SK-N-SH treated with all-trans-retinoic acid at 6 μM for 48 hours (cell line): ENCODE measurements around the gene TNNI3.

Experiments used
- ATAC-seq: fragments of 200-7000 bp; cut with Tn5 transposase; 3 replicates; pipeline ENCODE4 v1.9.1; 2020; ENCODE audit warnings: mild to moderate bottlenecking, moderate library complexity
- ARNTL ChIP-seq: fragments of 450-650 bp; formaldehyde crosslinking; IDR thresholded peaks from 2 replicates; pipeline ENCODE4 v1.5.0; 2020; ENCODE audit warnings: low read depth, mild to moderate bottlenecking, moderate library complexity, borderline replicate concordance
- BACH2 ChIP-seq: fragments of 250-450 bp; sonication (Bioruptor Pico); IDR thresholded peaks from 2 replicates; pipeline ENCODE4 v1.9.0; 2021; ENCODE audit warnings: mild to moderate bottlenecking, borderline replicate concordance
- CSDC2 ChIP-seq: fragments of 250-450 bp; sonication (Bioruptor Pico); IDR thresholded peaks from 2 replicates; pipeline ENCODE4 v1.5.0; 2020; ENCODE audit warnings: mild to moderate bottlenecking, moderate library complexity
- ESRRG ChIP-seq: fragments of 250-450 bp; sonication (Bioruptor Pico); IDR thresholded peaks from 2 replicates; pipeline ENCODE4 v1.6.1; 2021; ENCODE audit warnings: mild to moderate bottlenecking
- GLIS3 ChIP-seq: fragments of 250-450 bp; sonication (Bioruptor Pico); IDR thresholded peaks from 2 replicates; pipeline ENCODE4 v1.5.0; 2020; ENCODE audit warnings: mild to moderate bottlenecking, moderate library complexity
- ISL1 ChIP-seq: fragments of 250-450 bp; sonication (Bioruptor Pico); IDR thresholded peaks from 2 replicates; pipeline ENCODE4 v2.1.2; 2022; ENCODE audit warnings: mild to moderate bottlenecking, moderate library complexity
- OSR1 ChIP-seq: fragments of 250-450 bp; sonication (Bioruptor Pico); IDR thresholded peaks from 2 replicates; pipeline ENCODE4 v1.8.0; 2022; ENCODE audit warnings: moderate library complexity, mild to moderate bottlenecking, inconsistent platforms
- PPARA ChIP-seq: fragments of 250-450 bp; sonication (Bioruptor Pico); IDR thresholded peaks from 2 replicates; pipeline ENCODE4 v1.5.0; 2020; ENCODE audit warnings: mild to moderate bottlenecking, borderline replicate concordance
- RARB ChIP-seq: fragments of 250-450 bp; sonication (Bioruptor Pico); IDR thresholded peaks from 2 replicates; pipeline ENCODE4 v1.8.0; 2021; ENCODE audit warnings: mild to moderate bottlenecking, moderate library complexity
- SNAI2 ChIP-seq: fragments of 250-450 bp; sonication (Bioruptor Pico); IDR thresholded peaks from 2 replicates; pipeline ENCODE4 v1.5.0; 2020; ENCODE audit warnings: mild to moderate bottlenecking, moderate library complexity
- TCF4 ChIP-seq: fragments of 250-450 bp; sonication (Bioruptor Pico); IDR thresholded peaks from 2 replicates; pipeline ENCODE4 v1.8.0; 2021; ENCODE audit warnings: mild to moderate bottlenecking, moderate library complexity, borderline replicate concordance
- TOX ChIP-seq: fragments of 250-450 bp; sonication (Bioruptor Pico); IDR thresholded peaks from 2 replicates; pipeline ENCODE4 v1.8.0; 2021; ENCODE audit warnings: mild to moderate bottlenecking, moderate library complexity, borderline replicate concordance
- ZC3H10 ChIP-seq: fragments of 250-450 bp; sonication (Bioruptor Pico); IDR thresholded peaks from 2 replicates; pipeline ENCODE4 v1.5.1; 2021; ENCODE audit warnings: mild to moderate bottlenecking, moderate library complexity
- ZFP3 ChIP-seq: fragments of 250-450 bp; sonication (Bioruptor Pico); IDR thresholded peaks from 2 replicates; pipeline ENCODE4 v1.5.0; 2020; ENCODE audit warnings: mild to moderate bottlenecking, moderate library complexity
- ZFP30 ChIP-seq: fragments of 450-650 bp; formaldehyde crosslinking; IDR thresholded peaks from 2 replicates; pipeline ENCODE4 v1.5.0; 2022; ENCODE audit warnings: mild to moderate bottlenecking, moderate library complexity
- ZNF565 ChIP-seq: fragments of 450-650 bp; formaldehyde crosslinking; conservative IDR thresholded peaks from 2 replicates; pipeline ENCODE4 v1.5.0; 2020; ENCODE audit warnings: low read depth, mild to moderate bottlenecking, moderate library complexity
- ZNF70 ChIP-seq: fragments of 450-650 bp; formaldehyde crosslinking; IDR thresholded peaks from 2 replicates; pipeline ENCODE4 v1.5.0; 2020; ENCODE audit warnings: mild to moderate bottlenecking, moderate library complexity
- ZNF8 ChIP-seq: fragments of 450-650 bp; formaldehyde crosslinking; IDR thresholded peaks from 2 replicates; pipeline ENCODE4 v1.5.0; 2020; ENCODE audit warnings: mild to moderate bottlenecking, moderate library complexity
- TF ChIP-seq, protein P1 (sequence below): fragments of 250-450 bp; sonication (Bioruptor Pico); IDR thresholded peaks from 2 replicates; pipeline ENCODE4 v1.5.1; 2020; ENCODE audit warnings: low read depth, mild to moderate bottlenecking, moderate library complexity
- TF ChIP-seq, protein P2 (sequence below): fragments of 250-450 bp; sonication (Bioruptor Pico); IDR thresholded peaks from 2 replicates; pipeline ENCODE4 v1.8.0; 2021; ENCODE audit warnings: low read depth, mild to moderate bottlenecking, moderate library complexity, borderline replicate concordance
- TF ChIP-seq, protein P3 (sequence below): fragments of 250-450 bp; sonication (Bioruptor Pico); IDR thresholded peaks from 2 replicates; pipeline ENCODE4 v1.8.0; 2020; ENCODE audit warnings: mild to moderate bottlenecking, moderate library complexity, borderline replicate concordance
- TF ChIP-seq, protein P4 (sequence below): fragments of 250-450 bp; sonication (Bioruptor Pico); IDR thresholded peaks from 2 replicates; pipeline ENCODE4 v1.5.0; 2020; ENCODE audit warnings: mild to moderate bottlenecking, moderate library complexity
- TF ChIP-seq, protein P5 (sequence below): fragments of 250-450 bp; sonication (Bioruptor Pico); IDR thresholded peaks from 2 replicates; pipeline ENCODE4 v1.5.1; 2021; ENCODE audit warnings: mild to moderate bottlenecking, moderate library complexity

The TNNI3 gene

DNA sequence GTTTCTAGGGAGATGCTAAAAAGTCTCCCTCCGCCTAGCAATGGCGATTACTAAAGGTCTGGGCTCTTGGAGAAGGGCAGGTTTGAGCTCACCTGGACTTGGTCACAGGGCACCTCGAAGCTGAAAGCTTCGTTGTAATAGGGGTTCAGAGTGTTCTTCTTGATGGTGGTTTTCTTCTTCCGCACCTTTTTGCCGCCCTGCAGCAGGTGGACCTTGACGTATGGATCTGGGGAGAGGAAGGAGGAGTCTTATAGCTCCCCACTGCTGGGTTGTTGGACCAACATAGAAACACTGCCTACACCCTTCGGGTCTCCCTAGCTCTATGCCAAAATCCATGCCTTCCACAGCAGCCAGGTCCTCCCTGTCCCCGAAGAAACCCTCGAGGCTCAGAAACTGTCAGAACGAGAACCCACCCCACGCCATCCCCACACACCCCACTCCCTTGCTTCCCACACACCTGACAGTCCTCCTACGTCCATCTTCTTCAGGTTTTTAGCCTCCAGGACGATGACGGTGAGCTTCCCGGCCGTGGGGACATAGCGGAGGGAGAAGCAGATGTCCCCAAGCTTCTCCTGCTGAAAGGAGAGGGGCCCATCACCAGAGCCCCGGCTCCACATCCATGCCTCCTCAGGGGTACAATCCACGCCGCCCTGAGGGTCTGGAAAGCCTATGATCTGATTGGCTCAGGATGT, 17.0 kb upstream of the TNNI3 start:
- ATAC-seq: no peak
- TF ChIP-seq PPARA (CRISPR knock-in tag) (no peak), ZNF565 (CRISPR knock-in tag) (no peak), BACH2 (CRISPR knock-in tag) (no peak), ARNTL (no peak), ZNF8 (no peak), ZNF70 (no peak), TCF4 (CRISPR knock-in tag) (no peak), TOX (CRISPR knock-in tag) (no peak), OSR1 (CRISPR knock-in tag) (no peak), ZFP3 (no peak), CSDC2 (no peak), RARB (CRISPR knock-in tag) (no peak), ESRRG (no peak), ISL1 (CRISPR knock-in tag) (no peak), SNAI2 (CRISPR knock-in tag) (no peak), ZC3H10 (no peak), GLIS3 (no peak)
- TF ChIP-seq, protein P1, sequence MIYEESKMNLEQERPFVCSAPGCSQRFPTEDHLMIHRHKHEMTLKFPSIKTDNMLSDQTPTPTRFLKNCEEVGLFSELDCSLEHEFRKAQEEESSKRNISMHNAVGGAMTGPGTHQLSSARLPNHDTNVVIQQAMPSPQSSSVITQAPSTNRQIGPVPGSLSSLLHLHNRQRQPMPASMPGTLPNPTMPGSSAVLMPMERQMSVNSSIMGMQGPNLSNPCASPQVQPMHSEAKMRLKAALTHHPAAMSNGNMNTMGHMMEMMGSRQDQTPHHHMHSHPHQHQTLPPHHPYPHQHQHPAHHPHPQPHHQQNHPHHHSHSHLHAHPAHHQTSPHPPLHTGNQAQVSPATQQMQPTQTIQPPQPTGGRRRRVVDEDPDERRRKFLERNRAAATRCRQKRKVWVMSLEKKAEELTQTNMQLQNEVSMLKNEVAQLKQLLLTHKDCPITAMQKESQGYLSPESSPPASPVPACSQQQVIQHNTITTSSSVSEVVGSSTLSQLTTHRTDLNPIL (CRISPR knock-in tag): no peak
- TF ChIP-seq, protein P2, sequence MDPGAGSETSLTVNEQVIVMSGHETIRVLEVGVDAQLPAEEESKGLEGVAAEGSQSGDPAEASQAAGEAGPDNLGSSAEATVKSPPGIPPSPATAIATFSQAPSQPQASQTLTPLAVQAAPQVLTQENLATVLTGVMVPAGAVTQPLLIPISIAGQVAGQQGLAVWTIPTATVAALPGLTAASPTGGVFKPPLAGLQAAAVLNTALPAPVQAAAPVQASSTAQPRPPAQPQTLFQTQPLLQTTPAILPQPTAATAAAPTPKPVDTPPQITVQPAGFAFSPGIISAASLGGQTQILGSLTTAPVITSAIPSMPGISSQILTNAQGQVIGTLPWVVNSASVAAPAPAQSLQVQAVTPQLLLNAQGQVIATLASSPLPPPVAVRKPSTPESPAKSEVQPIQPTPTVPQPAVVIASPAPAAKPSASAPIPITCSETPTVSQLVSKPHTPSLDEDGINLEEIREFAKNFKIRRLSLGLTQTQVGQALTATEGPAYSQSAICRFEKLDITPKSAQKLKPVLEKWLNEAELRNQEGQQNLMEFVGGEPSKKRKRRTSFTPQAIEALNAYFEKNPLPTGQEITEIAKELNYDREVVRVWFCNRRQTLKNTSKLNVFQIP (CRISPR knock-in tag): no peak
- TF ChIP-seq, protein P3, sequence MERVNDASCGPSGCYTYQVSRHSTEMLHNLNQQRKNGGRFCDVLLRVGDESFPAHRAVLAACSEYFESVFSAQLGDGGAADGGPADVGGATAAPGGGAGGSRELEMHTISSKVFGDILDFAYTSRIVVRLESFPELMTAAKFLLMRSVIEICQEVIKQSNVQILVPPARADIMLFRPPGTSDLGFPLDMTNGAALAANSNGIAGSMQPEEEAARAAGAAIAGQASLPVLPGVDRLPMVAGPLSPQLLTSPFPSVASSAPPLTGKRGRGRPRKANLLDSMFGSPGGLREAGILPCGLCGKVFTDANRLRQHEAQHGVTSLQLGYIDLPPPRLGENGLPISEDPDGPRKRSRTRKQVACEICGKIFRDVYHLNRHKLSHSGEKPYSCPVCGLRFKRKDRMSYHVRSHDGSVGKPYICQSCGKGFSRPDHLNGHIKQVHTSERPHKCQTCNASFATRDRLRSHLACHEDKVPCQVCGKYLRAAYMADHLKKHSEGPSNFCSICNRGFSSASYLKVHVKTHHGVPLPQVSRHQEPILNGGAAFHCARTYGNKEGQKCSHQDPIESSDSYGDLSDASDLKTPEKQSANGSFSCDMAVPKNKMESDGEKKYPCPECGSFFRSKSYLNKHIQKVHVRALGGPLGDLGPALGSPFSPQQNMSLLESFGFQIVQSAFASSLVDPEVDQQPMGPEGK (CRISPR knock-in tag): no peak

DNA sequence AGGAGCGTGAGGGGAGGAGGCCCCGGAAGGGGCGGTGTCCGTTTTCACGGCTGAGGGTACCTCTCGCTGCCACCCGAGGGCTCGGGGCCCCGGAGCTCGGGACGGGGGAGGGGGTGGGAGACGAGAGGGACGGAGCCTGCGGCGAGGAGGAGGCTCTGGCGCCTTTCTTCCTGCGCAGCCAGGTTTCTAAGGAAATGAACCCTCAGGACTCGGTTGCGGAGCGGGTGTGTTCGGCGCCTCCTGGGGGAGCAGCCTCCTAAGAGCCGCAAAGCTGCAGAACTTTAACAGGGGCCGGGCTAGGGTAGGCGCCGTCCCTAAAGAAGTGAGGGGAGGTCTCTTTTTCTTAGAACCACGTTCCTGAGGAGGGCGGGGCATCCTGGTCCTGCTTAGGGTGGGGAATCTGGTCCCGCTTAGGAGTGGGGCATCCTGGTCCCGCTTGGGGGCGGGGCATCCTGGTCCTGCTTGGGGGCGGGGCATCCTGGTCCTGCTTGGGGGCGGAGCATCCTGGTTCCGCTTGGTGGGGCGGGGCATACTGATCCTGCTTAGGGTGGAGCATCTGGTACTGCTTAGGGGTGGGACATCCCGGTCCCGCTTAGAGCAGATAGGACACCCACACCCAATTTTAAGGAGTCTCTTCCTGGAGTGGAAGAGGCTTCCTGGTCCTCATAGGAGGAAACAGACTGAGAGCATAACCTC, 16.3 kb upstream of the TNNI3 start:
- ATAC-seq: no peak
- no peak for TF ChIP-seq ZNF565 (CRISPR knock-in tag)
- no peak for TF ChIP-seq ZC3H10
- no peak for TF ChIP-seq CSDC2
- no peak for TF ChIP-seq TCF4 (CRISPR knock-in tag)
- TF ChIP-seq ZFP30: no peak
- TF ChIP-seq, protein P3 (CRISPR knock-in tag): no peak
- no peak for TF ChIP-seq GLIS3
- TF ChIP-seq ARNTL: no peak
- TF ChIP-seq, protein P2 (CRISPR knock-in tag): no peak
- TF ChIP-seq, protein P4, sequence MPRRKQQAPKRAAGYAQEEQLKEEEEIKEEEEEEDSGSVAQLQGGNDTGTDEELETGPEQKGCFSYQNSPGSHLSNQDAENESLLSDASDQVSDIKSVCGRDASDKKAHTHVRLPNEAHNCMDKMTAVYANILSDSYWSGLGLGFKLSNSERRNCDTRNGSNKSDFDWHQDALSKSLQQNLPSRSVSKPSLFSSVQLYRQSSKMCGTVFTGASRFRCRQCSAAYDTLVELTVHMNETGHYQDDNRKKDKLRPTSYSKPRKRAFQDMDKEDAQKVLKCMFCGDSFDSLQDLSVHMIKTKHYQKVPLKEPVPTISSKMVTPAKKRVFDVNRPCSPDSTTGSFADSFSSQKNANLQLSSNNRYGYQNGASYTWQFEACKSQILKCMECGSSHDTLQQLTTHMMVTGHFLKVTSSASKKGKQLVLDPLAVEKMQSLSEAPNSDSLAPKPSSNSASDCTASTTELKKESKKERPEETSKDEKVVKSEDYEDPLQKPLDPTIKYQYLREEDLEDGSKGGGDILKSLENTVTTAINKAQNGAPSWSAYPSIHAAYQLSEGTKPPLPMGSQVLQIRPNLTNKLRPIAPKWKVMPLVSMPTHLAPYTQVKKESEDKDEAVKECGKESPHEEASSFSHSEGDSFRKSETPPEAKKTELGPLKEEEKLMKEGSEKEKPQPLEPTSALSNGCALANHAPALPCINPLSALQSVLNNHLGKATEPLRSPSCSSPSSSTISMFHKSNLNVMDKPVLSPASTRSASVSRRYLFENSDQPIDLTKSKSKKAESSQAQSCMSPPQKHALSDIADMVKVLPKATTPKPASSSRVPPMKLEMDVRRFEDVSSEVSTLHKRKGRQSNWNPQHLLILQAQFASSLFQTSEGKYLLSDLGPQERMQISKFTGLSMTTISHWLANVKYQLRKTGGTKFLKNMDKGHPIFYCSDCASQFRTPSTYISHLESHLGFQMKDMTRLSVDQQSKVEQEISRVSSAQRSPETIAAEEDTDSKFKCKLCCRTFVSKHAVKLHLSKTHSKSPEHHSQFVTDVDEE (CRISPR knock-in tag): no peak
- TF ChIP-seq, protein P5, sequence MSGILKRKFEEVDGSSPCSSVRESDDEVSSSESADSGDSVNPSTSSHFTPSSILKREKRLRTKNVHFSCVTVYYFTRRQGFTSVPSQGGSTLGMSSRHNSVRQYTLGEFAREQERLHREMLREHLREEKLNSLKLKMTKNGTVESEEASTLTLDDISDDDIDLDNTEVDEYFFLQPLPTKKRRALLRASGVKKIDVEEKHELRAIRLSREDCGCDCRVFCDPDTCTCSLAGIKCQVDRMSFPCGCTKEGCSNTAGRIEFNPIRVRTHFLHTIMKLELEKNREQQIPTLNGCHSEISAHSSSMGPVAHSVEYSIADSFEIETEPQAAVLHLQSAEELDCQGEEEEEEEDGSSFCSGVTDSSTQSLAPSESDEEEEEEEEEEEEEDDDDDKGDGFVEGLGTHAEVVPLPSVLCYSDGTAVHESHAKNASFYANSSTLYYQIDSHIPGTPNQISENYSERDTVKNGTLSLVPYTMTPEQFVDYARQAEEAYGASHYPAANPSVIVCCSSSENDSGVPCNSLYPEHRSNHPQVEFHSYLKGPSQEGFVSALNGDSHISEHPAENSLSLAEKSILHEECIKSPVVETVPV (CRISPR knock-in tag): no peak
- TF ChIP-seq, protein P1 (CRISPR knock-in tag): no peak
- no peak for TF ChIP-seq PPARA (CRISPR knock-in tag)
- TF ChIP-seq RARB (CRISPR knock-in tag): no peak
- TF ChIP-seq OSR1 (CRISPR knock-in tag): no peak
- no peak for TF ChIP-seq ZNF70
- TF ChIP-seq TOX (CRISPR knock-in tag): no peak
- TF ChIP-seq ESRRG: no peak
- no peak for TF ChIP-seq ZFP3
- TF ChIP-seq ISL1 (CRISPR knock-in tag): no peak
- TF ChIP-seq, all 23 proteins: peak for 0
